C1 segment of cervical spinal cord (tissue), 14 donors: ENCODE measurements around the gene TRERF1.

Experiments used
- DNase-seq, 14 donors: peaks; one replicate each; lab custom pipeline; 2025; lab: John Stamatoyannopoulos, UW

The TRERF1 gene

DNA sequence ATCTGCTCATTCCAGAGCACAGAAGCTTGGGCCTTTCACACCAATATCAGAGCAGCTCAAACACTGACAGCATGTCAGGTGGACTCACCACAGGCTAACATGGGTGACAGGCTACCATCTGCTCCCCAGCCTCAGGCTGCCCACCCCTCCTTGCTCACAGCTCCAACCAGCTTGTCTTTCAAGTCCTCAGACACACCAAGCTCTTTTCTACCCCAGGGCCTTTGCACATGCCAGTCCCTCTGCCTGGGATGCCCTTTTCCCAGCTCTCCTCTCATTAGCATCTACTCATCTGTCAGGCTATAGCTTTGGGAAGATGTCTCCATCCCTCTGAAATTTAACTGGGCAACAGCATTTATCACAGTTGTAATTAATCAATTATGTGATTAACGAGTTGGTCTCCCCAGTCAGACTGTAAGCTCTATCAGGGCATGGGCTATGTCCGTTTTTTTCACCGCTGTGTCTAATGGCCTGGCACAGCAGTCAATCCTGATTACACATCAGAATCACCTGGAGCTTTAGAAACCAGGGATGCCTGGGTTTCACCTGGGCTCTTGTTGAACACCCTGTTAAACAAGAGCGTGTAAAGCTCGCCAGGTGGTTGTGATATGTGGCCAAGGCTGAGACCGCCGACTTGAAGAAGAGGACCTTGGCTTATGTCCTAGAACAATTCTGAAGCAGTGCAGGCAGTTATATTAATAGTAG lies 145.1 kb downstream of the TRERF1 start:
- no peak for DNase-seq

DNA sequence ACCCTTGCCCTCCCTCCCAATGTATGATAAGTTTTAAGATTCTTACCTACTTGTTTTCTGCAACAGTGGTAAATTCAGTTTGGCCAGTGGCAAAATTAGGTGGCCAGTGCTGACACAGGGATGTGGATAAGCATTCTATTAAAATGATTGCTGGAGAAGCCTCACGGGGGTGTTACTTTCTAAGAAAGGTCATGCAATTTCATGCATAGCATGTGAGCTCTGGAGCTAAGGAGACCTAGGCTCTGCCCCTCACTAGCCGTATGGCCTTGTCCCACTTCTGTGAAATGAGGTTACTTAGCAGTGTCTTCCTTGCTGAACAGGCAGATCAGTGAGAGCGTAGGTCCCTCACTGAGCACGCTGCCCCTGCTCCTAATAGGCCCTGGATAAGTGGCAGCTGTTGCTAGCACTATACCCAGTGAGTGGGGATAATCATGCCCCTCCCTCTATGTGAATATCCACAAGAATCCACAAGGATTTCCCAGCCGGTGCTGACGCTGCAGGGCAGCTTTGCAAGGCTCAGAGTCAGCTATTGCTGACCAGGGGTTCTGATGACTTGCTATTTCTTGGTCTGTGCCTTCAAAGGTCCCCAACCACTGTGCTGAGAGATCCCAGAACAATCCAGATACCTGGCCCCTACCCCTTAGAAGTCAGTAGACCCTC lies 147.5 kb downstream of the TRERF1 start:
- DNase-seq, result no peak

DNA sequence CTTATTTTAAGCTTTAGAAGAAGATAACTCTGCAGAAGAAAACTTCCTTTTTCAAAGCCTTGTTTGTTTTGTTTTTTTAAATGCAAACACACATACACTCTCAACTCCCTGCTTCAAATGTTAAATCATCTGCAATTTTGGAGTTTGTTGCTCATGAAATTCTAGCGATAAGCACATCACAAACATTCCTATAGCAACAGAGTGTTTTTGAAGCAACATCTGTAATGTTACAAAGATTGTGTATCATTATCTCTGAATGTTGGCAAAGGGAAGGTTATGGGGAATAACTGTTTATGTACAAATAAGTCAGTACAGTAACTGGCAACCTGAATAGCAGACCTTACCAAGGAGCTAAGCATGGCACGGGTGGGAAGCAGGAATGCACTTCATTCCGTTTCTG lies 149.3 kb downstream of the TRERF1 start:
- no peak for DNase-seq

DNA sequence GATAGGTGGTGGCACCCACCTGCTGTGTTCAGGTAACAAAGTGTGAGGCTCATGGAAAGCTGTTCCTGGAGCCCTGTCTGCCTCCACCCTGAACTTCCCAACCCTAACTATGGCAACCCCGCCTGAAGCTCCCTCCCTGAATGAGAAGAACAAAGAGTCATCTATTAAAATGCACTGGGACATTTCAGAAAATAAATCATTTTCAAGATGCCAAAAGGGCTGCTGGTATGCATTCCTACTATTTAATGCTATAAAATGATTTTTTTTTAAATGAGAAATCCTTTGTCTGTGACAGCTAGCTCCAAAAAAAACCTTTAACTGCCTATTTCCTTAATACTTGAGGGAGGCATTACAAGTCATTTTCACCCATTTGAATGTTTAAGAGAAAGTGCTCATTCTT lies 149.7 kb downstream of the TRERF1 start:
- DNase-seq, result no peak

DNA sequence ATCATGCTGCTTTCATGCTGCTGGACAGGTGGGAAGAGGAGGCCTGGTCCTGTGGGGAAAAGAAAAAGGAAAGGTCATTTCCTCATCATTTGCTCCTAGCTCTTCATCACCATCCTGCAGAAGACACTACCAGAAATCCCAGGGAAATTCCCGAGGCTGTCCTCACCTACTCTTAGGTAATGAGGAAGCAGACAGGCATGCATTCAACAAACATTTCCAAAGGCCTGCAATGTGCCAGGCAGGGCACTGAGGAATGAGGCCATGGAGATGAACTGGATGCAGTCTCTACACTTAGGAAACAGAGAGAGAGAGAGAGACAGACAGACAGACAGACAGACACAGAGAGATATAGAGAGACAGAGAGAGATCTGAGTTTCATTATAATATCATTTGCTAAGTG lies 151.0 kb downstream of the TRERF1 start:
- no peak for DNase-seq

DNA sequence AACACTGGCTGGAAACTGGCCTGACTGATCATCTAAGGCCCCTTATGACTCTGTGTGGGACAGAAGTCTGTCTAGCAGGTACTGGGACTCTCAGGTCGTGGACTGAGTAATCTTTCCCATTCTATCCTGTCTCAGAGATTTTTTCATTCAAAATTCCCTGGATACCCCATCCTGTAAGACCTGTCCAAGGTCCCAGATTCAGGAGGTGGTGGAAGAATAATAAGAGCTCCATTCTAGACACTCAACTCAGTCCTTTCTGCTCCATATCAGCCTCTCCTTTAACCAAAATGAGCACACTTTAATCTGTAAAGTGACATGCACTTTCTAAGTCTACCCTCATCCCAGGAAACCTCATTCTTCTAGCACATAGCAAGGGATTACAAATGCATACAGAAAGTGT lies 151.5 kb downstream of the TRERF1 start:
- no peak for DNase-seq

DNA sequence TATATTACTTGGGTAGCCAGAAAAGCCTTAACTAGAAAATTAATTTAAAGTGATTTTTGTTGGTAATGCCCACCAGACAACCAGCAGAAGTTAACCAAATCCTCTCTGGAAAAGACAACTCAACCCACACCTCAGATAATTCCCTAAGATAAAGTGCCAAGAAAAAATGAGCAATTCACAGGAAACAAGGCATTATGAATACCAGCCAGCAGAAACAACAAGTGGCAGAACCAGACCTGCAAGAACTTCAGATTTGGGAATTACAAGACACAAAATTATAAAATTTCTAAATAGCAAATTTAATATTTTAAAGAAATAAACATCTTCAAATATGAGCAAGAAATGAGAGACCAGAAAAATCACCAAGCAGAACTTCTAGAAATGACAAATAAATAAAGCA lies 154.1 kb downstream of the TRERF1 start:
- DNase-seq, result no peak

DNA sequence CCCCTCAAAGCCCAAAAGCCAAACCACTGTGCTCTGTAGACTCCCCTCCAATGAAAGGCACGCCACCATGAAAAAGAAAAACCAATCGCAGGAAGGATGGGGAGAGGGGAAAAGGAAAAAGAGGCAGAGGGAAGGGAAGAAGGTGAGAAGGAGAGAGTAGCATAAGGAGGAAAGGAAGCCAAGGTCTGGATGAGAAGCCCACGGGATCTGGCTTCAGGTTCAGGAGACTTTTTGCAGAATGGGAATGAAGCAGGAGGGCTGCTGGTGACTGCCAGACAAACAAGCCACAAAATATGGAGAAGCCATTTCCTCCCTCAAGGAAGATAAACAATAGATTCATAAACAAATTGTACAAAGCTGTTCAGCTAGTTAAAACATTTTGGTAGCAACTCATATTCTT lies 155.1 kb downstream of the TRERF1 start:
- DNase-seq, result no peak

DNA sequence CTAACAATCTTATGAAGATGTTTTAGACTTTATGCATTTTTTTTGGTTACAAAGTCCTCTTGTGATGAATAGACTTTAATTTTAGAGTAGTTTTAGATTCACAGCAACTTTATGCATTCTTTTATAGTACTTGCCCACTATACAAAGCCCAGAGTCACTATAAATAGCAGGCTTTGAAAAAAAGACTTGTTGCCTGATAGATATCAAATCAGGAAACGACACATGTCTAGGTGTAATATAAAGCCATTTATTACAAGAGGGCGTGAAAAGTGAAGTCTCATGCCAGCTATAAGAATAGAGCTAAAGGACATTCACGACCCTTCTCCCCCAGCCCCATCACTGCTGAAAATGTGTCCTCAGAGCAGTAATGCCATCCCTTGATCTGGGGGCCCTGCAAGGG lies 156.0 kb downstream of the TRERF1 start:
- no peak for DNase-seq

DNA sequence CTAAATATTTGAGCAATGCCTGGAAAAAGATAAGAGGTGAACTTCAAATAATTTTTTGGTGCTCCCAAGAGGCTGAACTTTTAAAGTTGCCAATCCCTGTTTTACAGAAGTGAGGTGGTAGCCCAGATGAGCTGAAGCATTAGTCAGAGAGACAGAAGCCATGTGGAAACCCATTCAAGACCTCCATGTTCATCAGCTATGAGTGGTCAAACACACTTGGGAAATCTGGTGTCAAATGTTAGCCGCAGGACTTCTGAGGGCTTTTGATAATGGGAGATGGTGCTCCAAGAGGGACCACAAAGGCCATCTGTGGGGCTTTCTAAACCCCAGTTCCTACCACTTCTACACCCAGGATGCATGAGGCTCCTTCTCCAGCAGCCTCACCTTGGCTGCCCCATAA lies 156.5 kb downstream of the TRERF1 start:
- no peak for DNase-seq

DNA sequence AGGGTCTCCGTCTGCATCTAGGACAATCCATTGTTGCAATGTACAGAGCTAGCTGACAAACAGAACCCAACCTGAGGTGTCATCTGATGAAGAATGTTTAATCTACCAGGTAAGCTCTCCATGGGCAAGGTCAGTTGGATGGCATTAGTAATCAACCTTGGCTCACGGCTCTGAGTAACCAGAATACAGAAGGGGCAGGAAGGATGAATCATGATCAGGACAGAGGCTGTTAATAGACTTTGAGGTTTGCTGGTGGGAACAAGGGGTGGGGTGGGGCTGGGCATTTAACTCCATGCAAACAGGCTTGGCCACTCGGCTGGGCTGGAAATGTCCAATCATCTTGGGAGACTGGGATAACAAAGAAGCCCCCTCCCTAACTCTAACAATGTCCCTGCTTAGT lies 157.0 kb downstream of the TRERF1 start:
- DNase-seq, result no peak

DNA sequence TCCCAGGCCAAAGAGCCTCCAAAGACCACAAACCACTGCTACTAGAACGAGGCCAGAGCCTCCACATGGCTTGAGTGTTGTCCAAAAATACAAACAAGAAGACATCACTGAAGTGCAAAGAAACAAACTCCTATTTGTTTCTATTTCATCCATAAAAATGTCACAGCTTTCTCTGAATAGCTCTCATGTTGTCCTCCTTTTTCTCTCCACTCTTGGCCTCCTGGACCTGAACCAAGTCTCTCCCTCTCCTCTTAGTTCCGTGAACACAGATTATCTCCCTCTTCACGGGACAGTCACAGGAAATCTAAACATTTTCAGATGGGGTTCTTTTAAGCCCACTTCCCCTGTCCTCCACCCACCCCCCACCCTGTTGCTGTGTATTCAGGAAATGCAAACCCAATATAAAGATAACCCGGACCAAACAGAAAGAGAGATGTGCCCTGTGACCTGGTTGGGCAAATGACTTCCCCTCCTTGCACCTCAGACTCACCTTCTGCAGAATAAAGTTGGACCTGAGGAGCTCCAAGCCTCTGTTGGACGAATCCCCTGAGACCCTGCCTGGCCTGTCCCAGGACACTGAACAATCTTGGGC lies 158.2 kb downstream of the TRERF1 start:
- no peak for DNase-seq

DNA sequence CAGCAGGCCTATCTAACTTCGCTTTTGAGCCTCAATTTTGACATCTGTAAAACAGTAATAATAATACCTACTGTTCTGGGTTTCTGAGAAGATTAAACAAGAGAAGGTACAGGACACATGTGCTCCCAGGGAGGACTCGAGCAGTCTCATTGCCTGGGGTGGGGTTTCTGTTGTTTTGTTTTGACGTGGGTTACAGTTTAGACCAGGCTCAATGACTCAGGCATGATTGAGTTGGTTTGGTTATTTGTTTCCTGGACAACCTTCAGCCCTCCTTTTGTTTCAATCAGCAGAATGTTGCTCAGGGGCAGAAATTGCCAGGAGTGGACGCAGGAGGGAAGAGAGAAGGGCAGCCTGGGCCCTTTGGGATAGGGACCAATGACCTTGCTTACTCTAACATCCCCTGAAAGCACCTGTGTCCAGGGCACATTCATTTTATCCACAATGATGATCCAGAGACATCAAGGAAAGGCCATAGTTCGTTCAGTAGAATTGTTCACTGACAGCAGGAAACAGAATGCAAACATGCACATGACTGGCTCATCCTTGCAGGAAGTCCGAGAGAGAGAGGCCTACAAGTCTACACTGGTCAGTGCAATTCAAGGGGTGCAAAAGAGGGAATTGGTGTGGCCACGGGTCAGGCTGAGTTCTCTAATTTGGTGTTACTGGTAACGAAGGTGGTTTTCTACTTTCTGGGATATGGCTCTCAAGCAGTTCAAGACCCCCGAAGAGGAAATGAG lies 159.6 kb downstream of the TRERF1 start:
- DNase-seq, result no peak

DNA sequence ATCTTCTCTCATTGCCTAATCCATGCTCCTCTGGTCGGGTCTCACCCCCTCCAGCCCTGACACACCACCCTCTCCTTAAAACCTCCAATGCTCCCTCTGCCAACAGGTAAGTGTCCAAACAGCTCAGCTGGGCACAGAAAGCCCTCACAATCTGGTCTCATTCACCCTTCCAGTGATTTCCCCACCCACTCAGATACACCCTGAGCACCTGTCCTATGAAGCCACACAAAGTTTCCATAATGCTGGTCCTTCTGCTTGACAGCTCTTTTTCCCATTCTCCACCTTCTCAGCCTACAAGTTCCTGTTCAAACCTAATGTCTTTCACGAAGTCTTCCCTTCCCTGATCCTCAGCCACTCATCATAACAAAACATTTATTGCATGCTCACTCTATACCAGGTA lies 164.0 kb downstream of the TRERF1 start:
- DNase-seq, result no peak

DNA sequence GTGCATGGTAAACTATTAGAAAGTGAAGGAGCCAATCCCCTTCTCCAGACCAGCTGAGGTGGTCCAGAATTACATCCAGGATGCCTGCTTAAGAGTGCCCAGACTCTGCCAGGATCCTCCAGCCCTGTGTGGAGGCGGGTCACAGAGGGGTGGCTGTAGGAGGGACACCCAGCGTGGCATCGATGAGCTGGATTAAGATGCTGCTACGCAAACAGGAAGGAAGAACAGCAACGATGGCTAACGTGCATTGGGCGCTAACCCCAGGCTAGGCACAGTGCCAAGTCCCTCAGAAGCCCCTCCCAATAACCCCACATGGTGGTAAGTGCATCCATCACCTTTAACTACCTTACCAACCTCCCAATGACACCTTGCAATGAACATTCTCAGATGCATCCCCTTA lies 170.2 kb downstream of the TRERF1 start:
- DNase-seq, result no peak

DNA sequence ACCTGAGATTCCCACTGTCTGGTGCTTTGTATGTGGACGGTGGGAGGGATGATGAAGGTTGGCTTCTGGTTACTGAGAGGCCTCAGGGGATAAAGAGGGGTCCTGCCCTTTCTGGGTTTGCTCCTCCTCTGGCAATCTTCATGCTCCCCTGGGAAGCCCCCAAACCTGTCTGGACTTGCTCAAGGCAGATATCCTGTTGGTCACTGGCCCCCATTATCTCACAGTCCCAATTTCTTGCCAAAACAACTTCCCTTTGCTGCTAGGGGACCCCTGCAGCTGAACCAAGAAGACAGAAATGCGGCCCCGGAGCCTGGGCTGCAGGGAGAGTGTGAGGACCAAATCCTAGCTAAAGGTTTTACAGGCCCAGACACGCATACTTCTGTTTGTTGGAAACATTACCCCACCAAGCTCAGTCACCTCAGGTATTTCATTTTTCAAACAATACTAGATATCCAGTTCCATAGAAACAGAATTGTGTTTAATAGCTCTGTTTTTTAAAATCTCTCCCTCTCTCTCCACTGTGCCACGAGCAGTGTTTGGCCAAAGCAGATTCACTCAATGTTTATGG lies 170.7 kb downstream of the TRERF1 start:
- no peak for DNase-seq

DNA sequence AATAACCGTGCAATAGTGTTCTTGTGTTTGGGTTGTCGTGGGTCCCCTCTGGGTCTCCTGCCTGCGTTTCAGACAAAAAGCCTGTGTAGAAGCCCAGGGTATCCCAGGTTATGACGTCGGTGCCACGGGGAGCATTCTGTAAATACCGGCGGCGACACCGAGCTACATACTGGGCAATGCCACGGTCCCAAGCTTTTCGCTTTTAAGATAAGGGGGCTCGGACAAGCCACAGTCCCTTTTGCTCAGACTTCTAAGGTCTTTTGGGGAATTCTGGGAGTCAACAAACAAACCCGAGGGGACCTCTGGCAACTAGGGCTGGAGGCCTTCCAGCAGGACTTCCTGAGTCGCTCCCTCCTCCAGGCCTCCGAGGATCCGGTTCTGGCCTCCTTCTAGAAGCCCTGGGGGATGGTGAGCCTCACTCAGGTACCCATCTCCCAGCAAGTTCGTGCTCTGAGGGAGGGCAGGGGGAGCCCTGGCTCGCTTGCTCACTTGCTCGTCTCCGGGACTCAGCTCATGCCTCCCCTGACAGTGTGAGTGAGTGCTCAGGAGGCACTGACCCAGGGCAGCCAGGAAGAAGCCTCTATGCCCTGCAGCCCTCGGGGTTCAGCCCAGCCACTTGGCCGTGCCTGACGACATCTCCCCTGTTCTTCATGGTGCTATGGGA lies 171.6 kb downstream of the TRERF1 start:
- DNase-seq, result no peak

DNA sequence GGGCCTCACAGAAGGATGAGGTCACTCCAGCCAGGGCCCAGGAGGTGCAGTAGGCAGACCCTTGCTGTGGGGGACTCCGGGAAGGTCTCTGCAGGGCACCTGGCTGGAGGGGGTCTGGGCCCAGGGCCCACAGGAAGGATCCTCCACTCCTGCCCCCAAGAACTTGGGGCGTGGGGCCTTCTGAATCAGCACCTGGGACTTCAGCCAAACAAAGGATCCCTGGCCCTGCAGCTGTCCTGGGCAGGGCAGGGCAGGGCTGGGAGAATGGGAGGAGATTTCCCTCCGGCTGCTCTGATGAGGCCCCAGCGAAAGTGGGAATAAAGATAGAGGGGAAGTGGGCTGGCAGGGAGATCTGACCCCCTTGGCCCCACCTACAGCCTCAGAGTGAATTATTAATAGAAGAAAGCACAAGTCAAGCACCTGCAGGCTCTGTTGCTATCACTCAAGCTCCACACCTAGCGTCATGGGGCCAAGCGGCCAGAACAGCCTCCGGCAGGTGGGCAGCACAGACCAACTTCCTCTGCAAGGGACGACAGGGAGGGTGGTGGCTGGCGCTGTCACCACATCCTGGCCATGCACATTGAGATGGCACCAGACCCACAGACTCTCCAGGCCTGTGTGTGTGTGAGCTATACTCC lies 172.5 kb downstream of the TRERF1 start:
- no peak for DNase-seq

DNA sequence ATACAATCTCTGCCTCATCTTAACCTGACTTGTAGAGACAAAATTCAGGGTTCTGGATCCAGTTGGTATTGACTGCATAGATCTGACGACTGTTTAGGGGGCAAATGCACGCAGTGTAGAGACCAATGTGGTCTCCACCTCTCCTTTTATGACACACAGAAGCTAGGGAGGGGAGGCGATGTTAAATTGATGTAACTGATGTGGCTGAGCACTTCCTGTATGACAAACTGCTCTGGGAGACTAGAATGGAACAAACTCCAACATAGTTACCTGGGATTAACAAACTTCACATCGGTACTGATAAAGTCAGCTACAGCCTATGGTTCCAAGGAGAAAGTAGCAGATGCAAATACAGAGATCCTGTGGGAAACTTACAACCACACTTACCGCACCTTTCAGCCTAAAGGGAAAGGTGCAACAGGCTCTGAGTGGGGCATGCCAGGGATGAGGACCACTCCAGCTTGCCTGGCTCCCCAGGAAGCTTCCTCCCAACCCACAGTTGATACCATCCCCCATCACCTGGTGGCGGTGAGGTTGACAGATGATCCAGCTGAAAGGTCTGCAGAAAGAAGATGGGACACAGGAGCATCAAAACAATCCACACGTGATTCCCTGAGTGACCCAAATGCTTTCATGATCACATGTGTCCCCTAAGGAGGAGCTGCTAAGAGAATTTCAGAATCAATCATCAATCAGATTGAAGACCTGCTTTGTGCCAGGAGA lies 173.4 kb downstream of the TRERF1 start:
- no peak for DNase-seq

DNA sequence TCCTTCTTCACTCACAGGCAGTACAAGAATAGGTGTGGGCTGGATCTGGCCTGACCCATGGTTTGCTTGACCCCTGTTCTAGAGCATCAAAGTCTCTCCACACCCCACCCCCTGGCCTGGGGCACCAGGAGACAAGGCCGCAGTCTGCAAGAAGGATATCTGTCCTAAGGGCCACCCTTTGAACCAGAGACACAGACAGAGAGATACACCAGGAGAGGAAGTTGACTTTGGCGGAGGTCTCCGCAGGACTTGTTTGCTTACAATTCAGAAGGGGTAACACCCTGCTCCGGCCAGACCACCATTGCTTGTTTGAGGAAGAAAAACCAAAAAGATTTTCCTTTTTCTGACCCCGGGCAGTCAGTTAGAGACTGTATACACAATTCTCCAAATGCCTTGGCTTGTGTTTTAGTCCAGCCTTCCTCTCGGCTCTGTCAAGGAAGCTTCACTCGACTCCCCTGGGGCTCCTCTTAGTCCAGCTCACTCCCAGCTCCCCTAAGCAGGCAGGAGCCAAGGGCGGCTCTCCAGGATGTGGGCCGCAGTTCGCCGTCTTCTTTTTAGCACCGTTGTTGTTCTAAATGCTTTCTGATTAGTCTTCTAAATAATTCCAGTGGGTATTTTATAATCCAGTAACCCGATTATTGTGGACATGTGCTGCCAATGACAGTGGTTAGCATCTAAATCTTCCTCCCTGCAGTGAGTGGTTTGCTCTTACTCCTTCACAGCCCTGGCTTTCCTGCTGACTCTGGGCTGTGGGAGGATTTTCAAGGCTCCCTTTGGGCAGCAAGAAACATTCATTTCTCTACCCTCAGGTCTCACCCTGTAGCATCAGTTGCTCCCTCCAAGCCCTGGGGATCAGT lies 175.5 kb downstream of the TRERF1 start:
- DNase-seq, result no peak
